ENCODE results near the gene NISCH. TPM values are rescaled to one million over a fixed set of nuclear protein-coding genes. Genes with fewer than 3 reads are reported as not detected.

The NISCH gene
- total RNA-seq, 2 donors from 2014 or later, result 95.9 to 124 TPM

DNA sequence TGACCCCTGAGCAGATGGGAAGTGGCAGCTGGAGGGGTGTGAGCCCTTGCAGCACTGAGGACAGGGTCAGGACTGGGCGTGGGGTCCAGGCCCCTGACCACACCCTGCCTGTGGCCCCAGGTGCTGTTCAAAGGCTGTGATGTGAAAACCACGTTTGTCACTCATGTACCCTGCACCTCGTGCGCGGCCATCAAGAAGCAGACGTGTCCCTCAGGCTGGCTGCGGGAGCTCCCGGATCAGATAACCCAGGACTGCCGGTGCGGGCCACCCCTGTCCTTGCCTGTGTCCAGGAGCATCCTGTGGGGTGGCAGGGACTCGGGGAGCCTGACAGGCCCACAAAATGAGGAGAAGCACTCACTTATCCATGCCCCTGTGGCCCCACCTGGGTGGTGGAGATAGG, 45.6 kb downstream of the NISCH start:
- Histone ChIP-seq H3K4me3 (no peak overlapping the region), H3K27me3 (replicated peaks; ENCODE audit: insufficient read depth) (no peaks in the 10 kb centered on the region), H3K27ac (no peak overlapping the region), H3K36me3 (no peaks in the 10 kb centered on the region), H3K9me3 (no peaks in the 10 kb centered on the region), H3K4me1 (ENCODE audit: control insufficient read depth in 1 of 2, low read depth in 2 of 2) (no peaks in the 10 kb centered on the region)
- TF ChIP-seq, protein P1, sequence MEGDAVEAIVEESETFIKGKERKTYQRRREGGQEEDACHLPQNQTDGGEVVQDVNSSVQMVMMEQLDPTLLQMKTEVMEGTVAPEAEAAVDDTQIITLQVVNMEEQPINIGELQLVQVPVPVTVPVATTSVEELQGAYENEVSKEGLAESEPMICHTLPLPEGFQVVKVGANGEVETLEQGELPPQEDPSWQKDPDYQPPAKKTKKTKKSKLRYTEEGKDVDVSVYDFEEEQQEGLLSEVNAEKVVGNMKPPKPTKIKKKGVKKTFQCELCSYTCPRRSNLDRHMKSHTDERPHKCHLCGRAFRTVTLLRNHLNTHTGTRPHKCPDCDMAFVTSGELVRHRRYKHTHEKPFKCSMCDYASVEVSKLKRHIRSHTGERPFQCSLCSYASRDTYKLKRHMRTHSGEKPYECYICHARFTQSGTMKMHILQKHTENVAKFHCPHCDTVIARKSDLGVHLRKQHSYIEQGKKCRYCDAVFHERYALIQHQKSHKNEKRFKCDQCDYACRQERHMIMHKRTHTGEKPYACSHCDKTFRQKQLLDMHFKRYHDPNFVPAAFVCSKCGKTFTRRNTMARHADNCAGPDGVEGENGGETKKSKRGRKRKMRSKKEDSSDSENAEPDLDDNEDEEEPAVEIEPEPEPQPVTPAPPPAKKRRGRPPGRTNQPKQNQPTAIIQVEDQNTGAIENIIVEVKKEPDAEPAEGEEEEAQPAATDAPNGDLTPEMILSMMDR (IDR thresholded peaks at IDR 0.05), result no peak
- DNase-seq (ENCODE audit: low spot score) (no peak), ATAC-seq (ENCODE audit: insufficient number of reproducible peaks, low FRiP score, low read depth) (no peak)

DNA sequence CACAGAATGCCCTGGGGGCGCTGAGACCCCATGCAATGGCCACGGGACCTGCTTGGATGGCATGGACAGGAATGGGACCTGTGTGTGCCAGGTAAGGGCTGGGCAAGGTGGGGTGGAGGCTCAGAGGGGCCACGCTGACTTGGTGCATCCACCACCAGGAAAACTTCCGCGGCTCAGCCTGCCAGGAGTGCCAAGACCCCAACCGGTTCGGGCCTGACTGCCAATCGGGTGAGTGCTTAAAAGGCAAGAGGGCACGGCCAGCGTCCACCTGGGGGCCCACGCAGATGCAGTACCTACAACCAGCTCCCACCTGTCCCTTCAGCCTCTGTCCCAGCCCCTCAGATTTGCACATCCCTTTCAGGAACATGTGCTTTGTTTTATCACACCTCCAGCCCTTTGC, 46.6 kb downstream of the NISCH start:
- TF ChIP-seq, protein P1 (IDR thresholded peaks at IDR 0.05), result no peak
- Histone ChIP-seq H3K4me1 (ENCODE audit: control insufficient read depth in 1 of 2, low read depth in 2 of 2) (no peaks in the 10 kb centered on the region), H3K9me3 (no peaks in the 10 kb centered on the region), H3K27me3 (replicated peaks; ENCODE audit: insufficient read depth) (no peaks in the 10 kb centered on the region), H3K4me3 (no peak overlapping the region), H3K27ac (no peak overlapping the region), H3K36me3 (no peaks in the 10 kb centered on the region)
- ATAC-seq (ENCODE audit: insufficient number of reproducible peaks, low FRiP score, low read depth), result no peak
- no peak for DNase-seq (ENCODE audit: low spot score)

DNA sequence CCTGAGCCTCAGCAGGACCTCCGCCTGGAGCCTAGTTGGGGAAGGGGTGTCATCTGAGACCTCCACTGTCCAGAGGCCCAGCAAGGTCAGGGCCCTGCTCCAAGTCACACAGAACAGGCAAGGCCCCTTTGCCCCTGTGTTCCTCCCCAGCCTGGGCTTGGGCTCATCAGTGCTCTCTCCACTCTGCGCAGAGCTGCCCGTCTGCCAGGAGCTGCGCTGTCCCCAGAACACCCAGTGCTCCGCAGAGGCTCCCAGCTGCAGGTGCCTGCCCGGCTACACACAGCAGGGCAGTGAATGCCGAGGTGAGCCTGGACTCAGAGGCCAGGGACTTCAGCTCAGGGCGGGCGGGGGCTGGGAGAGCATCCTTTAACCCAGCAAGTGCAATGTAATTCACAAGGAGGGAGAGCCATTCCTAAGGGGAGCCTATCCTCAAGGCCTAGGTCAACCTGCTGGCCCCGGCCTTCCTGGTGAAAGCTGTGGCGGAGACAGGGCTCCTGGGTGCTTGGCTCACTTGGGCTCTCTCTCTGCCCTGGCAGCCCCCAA, 47.5 kb downstream of the NISCH start:
- DNase-seq (ENCODE audit: low spot score) (no peak), ATAC-seq (ENCODE audit: insufficient number of reproducible peaks, low FRiP score, low read depth) (no peak)
- TF ChIP-seq, protein P1 (IDR thresholded peaks at IDR 0.05), result no peak
- H3K4me1 ChIP-seq (ENCODE audit: control insufficient read depth in 1 of 2, low read depth in 2 of 2), result no peaks in the 10 kb centered on the region
- no peaks in the 10 kb centered on the region for H3K9me3 ChIP-seq
- no peaks in the 10 kb centered on the region for H3K36me3 ChIP-seq
- no peak overlapping the region for H3K4me3 ChIP-seq
- no peak overlapping the region for H3K27ac ChIP-seq
- no peaks in the 10 kb centered on the region for H3K27me3 ChIP-seq (replicated peaks; ENCODE audit: insufficient read depth)

DNA sequence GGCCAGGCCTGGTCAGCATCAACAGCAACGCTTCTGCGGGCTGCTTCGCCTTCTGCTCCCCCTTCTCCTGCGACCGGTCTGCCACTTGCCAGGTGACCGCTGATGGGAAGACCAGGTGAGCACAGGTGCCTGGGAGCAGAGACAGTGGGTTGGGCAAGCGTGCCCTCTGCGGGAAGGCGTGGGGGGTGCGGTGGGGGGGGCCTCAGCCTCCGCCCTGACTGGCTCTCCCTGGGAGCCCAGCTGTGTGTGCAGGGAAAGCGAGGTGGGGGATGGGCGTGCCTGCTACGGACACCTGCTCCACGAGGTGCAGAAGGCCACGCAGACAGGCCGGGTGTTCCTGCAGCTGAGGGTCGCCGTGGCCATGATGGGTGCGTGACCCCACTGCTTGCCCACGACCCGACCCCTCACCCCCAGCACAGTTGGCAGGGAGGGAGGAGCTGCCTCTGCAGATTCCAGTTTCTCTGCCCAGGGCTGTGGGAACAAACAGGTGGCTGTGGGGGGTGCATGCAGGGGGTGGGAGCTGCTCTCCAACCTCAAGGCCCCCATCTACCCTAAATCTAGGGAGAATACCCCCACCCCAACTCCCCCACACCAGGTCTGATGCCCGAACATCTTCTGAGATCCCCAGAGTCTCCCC, 48.5 kb downstream of the NISCH start:
- ATAC-seq (ENCODE audit: insufficient number of reproducible peaks, low FRiP score, low read depth) (no peak), DNase-seq (ENCODE audit: low spot score) (no peak)
- Histone ChIP-seq H3K4me1 (ENCODE audit: control insufficient read depth in 1 of 2, low read depth in 2 of 2) (no peaks in the 10 kb centered on the region), H3K27me3 (replicated peaks; ENCODE audit: insufficient read depth) (no peaks in the 10 kb centered on the region), H3K36me3 (no peaks in the 10 kb centered on the region), H3K9me3 (no peaks in the 10 kb centered on the region), H3K27ac (no peak overlapping the region), H3K4me3 (no peak overlapping the region)
- TF ChIP-seq, protein P1 (IDR thresholded peaks at IDR 0.05), result no peak

DNA sequence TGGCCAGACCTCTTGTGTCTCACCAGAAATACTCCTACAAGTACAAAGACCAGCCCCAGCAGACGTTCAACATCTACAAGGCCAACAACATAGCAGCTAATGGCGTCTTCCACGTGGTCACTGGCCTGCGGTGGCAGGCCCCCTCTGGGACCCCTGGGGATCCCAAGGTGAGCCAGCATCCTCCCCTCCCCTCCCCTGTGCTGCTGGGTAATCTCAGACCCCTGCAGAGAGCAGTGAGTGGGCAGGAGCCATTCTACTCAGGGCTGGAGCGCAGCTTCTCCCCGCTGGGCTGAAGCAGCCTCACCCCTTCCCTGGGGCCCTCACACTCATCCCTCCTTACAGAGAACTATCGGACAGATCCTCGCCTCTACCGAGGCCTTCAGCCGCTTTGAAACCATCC, 49.6 kb downstream of the NISCH start:
- no peaks in the 10 kb centered on the region for H3K9me3 ChIP-seq
- H3K4me1 ChIP-seq (ENCODE audit: control insufficient read depth in 1 of 2, low read depth in 2 of 2), result no peaks in the 10 kb centered on the region
- no peak overlapping the region for H3K27ac ChIP-seq
- DNase-seq (ENCODE audit: low spot score), result no peak
- H3K36me3 ChIP-seq, result no peaks in the 10 kb centered on the region
- no peak overlapping the region for H3K4me3 ChIP-seq
- no peaks in the 10 kb centered on the region for H3K27me3 ChIP-seq (replicated peaks; ENCODE audit: insufficient read depth)
- TF ChIP-seq, protein P1 (IDR thresholded peaks at IDR 0.05), result no peak
- no peak for ATAC-seq (ENCODE audit: insufficient number of reproducible peaks, low FRiP score, low read depth)
